Breast epithelium (tissue), 4 donors: Measurements from ENCODE around the gene PPFIA1. TPM values are rescaled to one million over a fixed set of nuclear protein-coding genes. Genes with fewer than 3 reads are reported as not detected.
A peak's percentile ranks its signal among the peaks of the same experiment; 100 is the strongest.

Source experiments
- DNase-seq, 2 donors: peaks; one replicate each; pipeline ENCODE4 v3.0.0-alpha.2; 2019; ENCODE audit warnings: low spot score in 2 of 2
- H3K27ac ChIP-seq, 2 donors: fragments of 200-600 bp; sonication (generic) in 1 of 2; one replicate each; pipeline ENCODE4 v1.5.1; 2016 to 2019; ENCODE audit warnings: mild to moderate bottlenecking in 1 of 2
- H3K27me3 ChIP-seq, 2 donors: fragments of 200-600 bp; sonication (generic) in 1 of 2; one replicate each; pipeline versions ENCODE4 v1.5.1 to v1.6.0; 2017 to 2019; ENCODE audit warnings: control low read depth in 1 of 2, mild to moderate bottlenecking in 1 of 2
- H3K36me3 ChIP-seq: fragments of 200-600 bp; one replicate; pipeline ENCODE4 v1.5.1; 2019
- H3K4me1 ChIP-seq, 2 donors: fragments of 200-600 bp; sonication (generic); one replicate each; pipeline ENCODE4 v1.5.1; 2016 to 2019; ENCODE audit warnings: control low read depth in 1 of 2
- H3K4me3 ChIP-seq, 3 donors: fragments of 200-600 bp; sonication (generic); 1 replicate in 2 of 3; 2 replicates in 1 of 3; pipeline ENCODE4 v1.5.1; 2016 to 2019; ENCODE audit warnings: mild to moderate bottlenecking in 3 of 3, moderate library complexity in 2 of 3
- H3K9me3 ChIP-seq, 2 donors: fragments of 200-600 bp; sonication (generic) in 1 of 2; one replicate each; pipeline ENCODE4 v1.5.1; 2016 to 2019; ENCODE audit warnings: control low read depth in 1 of 2
- POLR2A ChIP-seq: fragments of 450-650 bp; IDR thresholded peaks from one replicate; pipeline ENCODE4 v1.6.1; 2016; ENCODE audit warnings: antibody characterized with exemption, mild to moderate bottlenecking, moderate library complexity
- POLR2AphosphoS5 ChIP-seq, 3 donors: sonication (generic); formaldehyde crosslinking; IDR thresholded peaks; one replicate each; pipeline ENCODE4 v1.6.1; 2017; ENCODE audit warnings: antibody characterized with exemption in 3 of 3
- intact Hi-C: fragments of 100-400 bp; cut with DNase I; formaldehyde crosslinking; loops from one replicate; pipeline ENCODE4 v1.15.1; 2023; ENCODE audit warnings: low total_unique reads
- total RNA-seq, 3 donors: library from RNA; depleted of rRNA; stranded (reverse); fragments of >200 nt; gene quantifications; one replicate each; pipeline ENCODE4 v1.1.0, GENCODE V29; 2016
- TF ChIP-seq, protein P1 (sequence below), 3 donors: fragments of 450-650 bp; IDR thresholded peaks; one replicate each; pipeline ENCODE4 v1.5.1; 2016 to 2017; ENCODE audit warnings: antibody characterized with exemption in 3 of 3, mild to moderate bottlenecking in 3 of 3, moderate library complexity in 3 of 3

The PPFIA1 gene
- total RNA-seq, 3 donors from 2014 or later: 52.2 to 80.8 (median 78.0) TPM

DNA sequence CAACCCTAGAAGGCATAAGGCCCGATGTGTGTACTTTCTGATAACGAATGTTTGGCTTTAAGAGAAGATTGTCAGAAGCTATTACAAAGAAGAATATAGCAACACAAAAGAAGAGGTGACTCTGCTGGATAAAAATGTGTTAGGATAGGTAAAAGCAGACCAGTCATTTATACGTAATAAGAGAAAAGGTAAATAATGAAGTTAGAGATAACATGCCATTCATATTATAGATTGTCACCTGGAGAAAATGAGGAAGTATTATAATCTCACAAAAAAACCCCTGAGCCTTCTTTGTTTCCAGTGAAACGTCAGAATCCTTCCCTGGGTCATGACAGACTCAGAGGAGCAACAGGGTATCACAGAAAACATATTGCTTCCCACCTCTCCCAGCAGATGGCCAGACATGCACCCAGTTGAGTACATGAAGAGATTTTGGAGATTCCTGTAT is 36.1 kb downstream of the PPFIA1 start:
- Histone ChIP-seq H3K9me3 (no peaks in the 10 kb centered on the region), H3K36me3 (no peaks in the 10 kb centered on the region), H3K27me3 (no peaks in the 10 kb centered on the region), H3K4me1 (no peaks in the 10 kb centered on the region), H3K27ac (peak overlapping the region in 1 of 2 donors; percentile 27), H3K4me3 (no peak overlapping the region)
- TF ChIP-seq POLR2AphosphoS5 (IDR thresholded peaks at IDR 0.05): no peak
- no peak for TF ChIP-seq POLR2A
- DNase-seq: no peak
- intact Hi-C loops: no loop called here

DNA sequence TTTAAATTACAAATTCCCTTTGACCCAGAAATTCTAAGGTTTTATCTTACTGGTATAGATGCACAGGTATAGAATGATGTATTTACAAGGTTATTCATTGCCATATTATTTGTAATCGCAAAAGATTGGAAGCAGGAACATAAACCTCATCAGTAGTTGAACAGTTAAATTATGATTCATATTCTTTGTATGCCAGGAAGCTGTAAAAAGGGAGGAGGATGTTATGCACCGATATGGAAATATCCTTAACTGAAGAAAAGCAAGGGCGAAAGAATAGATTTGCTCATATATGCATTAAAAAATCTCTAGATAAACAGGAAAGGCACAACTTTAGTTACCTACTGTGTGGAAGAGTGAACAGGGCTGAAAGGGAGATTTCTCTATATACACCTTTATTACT is 36.7 kb downstream of the PPFIA1 start:
- Histone ChIP-seq H3K9me3 (no peaks in the 10 kb centered on the region), H3K27ac (no peak overlapping the region), H3K4me1 (no peaks in the 10 kb centered on the region), H3K27me3 (no peaks in the 10 kb centered on the region), H3K4me3 (no peak overlapping the region), H3K36me3 (no peaks in the 10 kb centered on the region)
- intact Hi-C loops: no loop called here
- no peak for DNase-seq
- TF ChIP-seq POLR2AphosphoS5 (IDR thresholded peaks at IDR 0.05): no peak
- TF ChIP-seq POLR2A: no peak
- TF ChIP-seq, protein P1, sequence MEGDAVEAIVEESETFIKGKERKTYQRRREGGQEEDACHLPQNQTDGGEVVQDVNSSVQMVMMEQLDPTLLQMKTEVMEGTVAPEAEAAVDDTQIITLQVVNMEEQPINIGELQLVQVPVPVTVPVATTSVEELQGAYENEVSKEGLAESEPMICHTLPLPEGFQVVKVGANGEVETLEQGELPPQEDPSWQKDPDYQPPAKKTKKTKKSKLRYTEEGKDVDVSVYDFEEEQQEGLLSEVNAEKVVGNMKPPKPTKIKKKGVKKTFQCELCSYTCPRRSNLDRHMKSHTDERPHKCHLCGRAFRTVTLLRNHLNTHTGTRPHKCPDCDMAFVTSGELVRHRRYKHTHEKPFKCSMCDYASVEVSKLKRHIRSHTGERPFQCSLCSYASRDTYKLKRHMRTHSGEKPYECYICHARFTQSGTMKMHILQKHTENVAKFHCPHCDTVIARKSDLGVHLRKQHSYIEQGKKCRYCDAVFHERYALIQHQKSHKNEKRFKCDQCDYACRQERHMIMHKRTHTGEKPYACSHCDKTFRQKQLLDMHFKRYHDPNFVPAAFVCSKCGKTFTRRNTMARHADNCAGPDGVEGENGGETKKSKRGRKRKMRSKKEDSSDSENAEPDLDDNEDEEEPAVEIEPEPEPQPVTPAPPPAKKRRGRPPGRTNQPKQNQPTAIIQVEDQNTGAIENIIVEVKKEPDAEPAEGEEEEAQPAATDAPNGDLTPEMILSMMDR (IDR thresholded peaks at IDR 0.05): no peak

DNA sequence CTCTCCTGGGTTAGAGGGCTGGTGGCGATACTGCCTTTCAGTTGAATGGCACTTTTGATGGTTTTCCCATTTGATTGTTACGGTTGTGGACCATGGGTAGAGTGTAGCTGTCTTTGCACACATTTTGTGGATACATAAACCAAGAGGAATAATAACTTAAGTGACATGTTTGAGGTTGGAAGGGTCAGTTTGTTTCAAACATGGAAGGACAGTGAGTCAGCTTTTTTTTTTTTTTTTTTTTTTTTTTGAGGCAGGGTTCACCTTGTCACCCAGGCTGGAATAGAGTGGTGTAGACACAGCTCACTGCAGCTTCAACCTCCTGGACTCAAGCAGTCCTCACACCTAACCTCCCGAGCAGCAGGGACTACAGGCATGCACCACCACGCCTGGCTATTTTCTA is 41.1 kb downstream of the PPFIA1 start:
- no peaks in the 10 kb centered on the region for H3K27me3 ChIP-seq
- no peaks in the 10 kb centered on the region for H3K9me3 ChIP-seq
- H3K4me1 ChIP-seq: no peaks in the 10 kb centered on the region
- no peaks in the 10 kb centered on the region for H3K36me3 ChIP-seq
- intact Hi-C loops: no loop called here
- no peak overlapping the region for H3K27ac ChIP-seq
- TF ChIP-seq, protein P1 (IDR thresholded peaks at IDR 0.05): no peak
- TF ChIP-seq POLR2A (no peak), POLR2AphosphoS5 (IDR thresholded peaks at IDR 0.05) (no peak)
- no peak overlapping the region for H3K4me3 ChIP-seq
- no peak for DNase-seq

DNA sequence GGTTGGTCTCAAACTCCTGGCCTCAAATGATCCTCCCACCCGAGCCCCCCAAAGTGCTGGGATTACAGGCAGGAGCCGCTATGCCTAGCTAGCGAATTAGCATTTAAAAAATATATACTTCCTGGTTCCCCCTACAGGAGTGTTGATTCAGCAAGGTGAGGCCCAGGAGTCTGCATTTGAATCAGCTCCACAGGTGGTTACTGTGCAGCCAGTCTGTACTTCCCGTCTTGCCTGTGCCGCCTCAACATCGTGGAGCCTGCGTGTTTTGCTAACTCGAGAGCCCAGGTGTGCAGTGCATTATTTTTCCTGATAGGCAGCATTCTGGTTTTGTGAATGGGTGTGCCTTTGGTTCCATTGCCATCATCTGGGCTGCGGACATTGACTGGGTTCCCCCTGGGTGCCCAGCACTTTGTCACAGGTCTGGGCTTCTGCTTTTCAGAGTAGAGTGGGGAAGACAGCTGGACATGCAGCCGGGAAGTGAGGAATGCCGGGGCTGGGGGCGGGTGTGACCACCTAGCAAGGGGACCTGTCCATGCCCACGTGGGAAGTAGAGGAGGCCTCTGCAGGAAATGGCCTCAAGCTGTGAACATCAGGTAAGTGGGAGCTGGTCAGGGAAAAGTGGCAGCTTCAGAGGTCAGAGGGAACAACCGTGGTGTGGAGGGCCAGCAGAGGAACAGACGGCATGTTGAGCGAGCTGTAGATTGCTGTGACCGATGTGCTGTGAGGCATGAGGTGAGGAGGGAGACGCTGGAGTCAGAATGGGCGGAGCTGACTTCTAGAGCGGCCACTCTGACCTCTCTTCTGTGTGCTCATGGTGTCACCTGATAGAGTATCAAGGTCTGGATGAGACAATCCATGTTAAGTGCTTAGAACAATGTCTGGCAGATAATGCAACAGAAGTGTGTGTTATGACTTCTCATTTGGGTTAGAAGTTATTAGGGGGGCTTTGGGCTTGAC is 42.2 kb downstream of the PPFIA1 start:
- H3K36me3 ChIP-seq: no peaks in the 10 kb centered on the region
- H3K27ac ChIP-seq: no peak overlapping the region
- TF ChIP-seq POLR2AphosphoS5 (IDR thresholded peaks at IDR 0.05): no peak
- TF ChIP-seq, protein P1 (IDR thresholded peaks at IDR 0.05): no peak
- no peak for TF ChIP-seq POLR2A
- no peaks in the 10 kb centered on the region for H3K4me1 ChIP-seq
- H3K4me3 ChIP-seq: no peak overlapping the region
- no peak for DNase-seq
- no peaks in the 10 kb centered on the region for H3K27me3 ChIP-seq
- no peaks in the 10 kb centered on the region for H3K9me3 ChIP-seq
- intact Hi-C loops: no loop called here

DNA sequence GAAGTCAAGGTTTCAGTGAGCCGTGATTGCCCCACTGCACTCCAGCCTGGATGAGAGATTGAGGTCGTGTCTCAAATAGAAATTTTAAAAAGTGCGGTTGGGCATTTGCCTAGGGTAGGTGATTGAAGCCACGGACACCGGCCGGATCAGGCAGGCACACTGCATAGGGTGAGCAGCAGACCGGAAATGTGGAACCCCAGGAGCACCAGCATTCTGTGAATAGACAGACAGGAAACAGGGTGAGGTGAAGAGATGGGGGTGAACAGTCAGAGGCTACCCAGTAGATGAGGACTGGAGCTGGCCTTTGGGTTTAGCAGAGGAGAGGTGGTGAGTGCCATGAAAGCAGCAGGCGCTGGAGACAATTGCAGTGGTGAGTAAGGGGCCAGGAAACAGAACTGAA is 43.5 kb downstream of the PPFIA1 start:
- Histone ChIP-seq H3K9me3 (no peaks in the 10 kb centered on the region), H3K27ac (no peak overlapping the region), H3K27me3 (no peaks in the 10 kb centered on the region), H3K36me3 (no peaks in the 10 kb centered on the region), H3K4me1 (no peaks in the 10 kb centered on the region), H3K4me3 (no peak overlapping the region)
- intact Hi-C loops: no loop called here
- no peak for TF ChIP-seq POLR2AphosphoS5 (IDR thresholded peaks at IDR 0.05)
- TF ChIP-seq, protein P1 (IDR thresholded peaks at IDR 0.05): no peak
- no peak for TF ChIP-seq POLR2A
- no peak for DNase-seq
